ENCODE data around the gene DTNBP1. TPM values are rescaled to one million over a fixed set of nuclear protein-coding genes. Genes with fewer than 3 reads are reported as not detected.

Gene DTNBP1
- total RNA-seq, 2 experiments from 2014 or later = 9.8 to 28.0 TPM

DNA sequence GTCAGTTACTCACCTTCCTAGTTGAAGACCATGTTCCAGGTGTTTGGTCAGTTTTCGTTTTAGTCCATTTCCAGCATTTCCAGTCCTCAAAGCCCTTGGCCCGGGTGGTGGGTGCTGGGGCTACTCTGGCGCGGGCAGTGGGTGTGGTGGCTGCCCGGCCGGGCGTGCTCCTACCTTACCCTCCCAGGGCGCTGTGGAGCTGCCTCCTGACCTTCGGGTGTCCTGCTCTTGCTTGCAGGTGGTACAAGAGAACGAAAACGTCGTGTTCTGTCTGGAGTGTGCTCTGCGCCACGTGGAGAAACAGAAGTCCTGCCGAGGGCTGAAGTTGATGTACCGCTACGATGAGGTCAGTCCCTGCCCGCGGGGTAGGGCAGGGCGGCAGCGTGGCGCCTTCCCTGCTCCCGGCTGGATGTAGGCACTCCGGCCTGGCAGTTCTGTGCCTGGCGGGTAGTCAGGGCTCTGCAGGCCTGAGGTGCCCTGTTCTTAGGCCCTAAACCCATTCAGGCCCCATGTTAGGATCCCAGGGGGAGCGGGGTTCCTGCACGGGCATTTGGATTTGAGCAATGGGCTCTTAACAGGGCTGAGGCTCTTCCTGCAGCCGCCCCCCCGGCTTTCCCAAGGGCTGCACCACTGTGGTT, 145.8 kb downstream of the DTNBP1 start:
- H3K36me3 ChIP-seq (ENCODE audit: insufficient read depth, low read length) = peaks cover 42% of the 10 kb centered on the region; the same call in 1 of the 2 replicates
- POLR2A ChIA-PET = no interaction called here

DNA sequence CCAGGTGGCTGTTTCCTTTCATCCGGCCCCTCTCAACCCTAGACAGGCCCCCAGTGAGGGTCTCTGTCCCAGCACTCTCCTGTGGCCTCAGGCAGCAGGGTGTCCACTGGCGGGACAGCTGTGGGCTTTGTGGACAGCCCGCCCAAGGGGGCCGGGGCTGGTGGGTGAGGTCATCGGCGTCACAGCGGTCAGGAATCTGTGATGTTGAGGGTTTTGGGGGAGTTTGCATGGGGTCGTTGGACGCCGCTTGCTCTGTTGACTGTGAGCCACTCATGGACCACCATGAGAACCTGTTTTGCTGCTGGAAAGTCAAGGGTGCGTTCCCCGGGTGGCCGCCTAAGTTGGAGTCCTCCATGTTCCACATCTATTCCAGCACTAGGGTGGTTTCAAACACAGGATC, 146.4 kb downstream of the DTNBP1 start:
- no peak for TF ChIP-seq EZH2phosphoT487 (IDR thresholded peaks at IDR 0.05; ENCODE audit: borderline replicate concordance, low read depth, low read length)
- TF ChIP-seq CTCF (conservative IDR thresholded peaks at IDR 0.05; ENCODE audit: low read length) = no peak
- BruUV-seq (replicated peaks) = no TSS peak
- H2AFZ ChIP-seq (ENCODE audit: low read length) = no peak overlapping the region
- peaks cover 22% of the 10 kb centered on the region for H3K4me1 ChIP-seq (ENCODE audit: insufficient read depth, low read length, poor library complexity, severe bottlenecking)
- H3K4me2 ChIP-seq (ENCODE audit: low read length) = no peak overlapping the region
- no peaks in the 10 kb centered on the region for H3K9me2 ChIP-seq (ENCODE audit: insufficient read depth, low read length)
- no peak overlapping the region for H3K4me3 ChIP-seq (ENCODE audit: low read depth, low read length, poor library complexity, severe bottlenecking)
- no peaks in the 10 kb centered on the region for H4K20me1 ChIP-seq (ENCODE audit: insufficient read depth, low read length)
- H3K79me2 ChIP-seq (ENCODE audit: insufficient read depth, low read depth, low read length) = no peaks in the 10 kb centered on the region
- intact Hi-C loops (cut with micrococcal nuclease; ENCODE audit: unreplicated experiment) = loop anchor here (5.0 kb wide), 1 partner anchor 106 kb away; no protein-coding TSS in a partner anchor
- ChIA-PET POLR2A (no interaction called here), CTCF (ENCODE audit: unreplicated experiment) (no interaction called here)
- H3K36me3 ChIP-seq (ENCODE audit: insufficient read depth, low read length) = peaks cover 38% of the 10 kb centered on the region; the same call in 1 of the 2 replicates
- no peak for DNase-seq (ENCODE audit: low spot score)
- no peaks in the 10 kb centered on the region for H3K9me3 ChIP-seq (ENCODE audit: low read length)
- H3K27ac ChIP-seq (ENCODE audit: low read depth, low read length, poor library complexity, severe bottlenecking) = peak overlapping the region; percentile 65

More for the DNA sequence above, 145.8 kb downstream of the DTNBP1 start:
- BruUV-seq (replicated peaks) = no TSS peak
- TF ChIP-seq CTCF (conservative IDR thresholded peaks at IDR 0.05; ENCODE audit: low read length) = no peak
- no peak for TF ChIP-seq EZH2phosphoT487 (IDR thresholded peaks at IDR 0.05; ENCODE audit: borderline replicate concordance, low read depth, low read length)
- intact Hi-C loops (cut with micrococcal nuclease; ENCODE audit: unreplicated experiment) = loop anchor here (5.0 kb wide), 1 partner anchor 105 kb away; no protein-coding TSS in a partner anchor
- DNase-seq (ENCODE audit: low spot score) = no peak
- Histone ChIP-seq H3K27ac (ENCODE audit: low read depth, low read length, poor library complexity, severe bottlenecking) (no peak overlapping the region), H2AFZ (ENCODE audit: low read length) (no peak overlapping the region), H3K9me2 (ENCODE audit: insufficient read depth, low read length) (no peaks in the 10 kb centered on the region), H3K4me2 (ENCODE audit: low read length) (no peak overlapping the region), H3K9me3 (ENCODE audit: low read length) (no peaks in the 10 kb centered on the region), H3K79me2 (ENCODE audit: insufficient read depth, low read depth, low read length) (no peaks in the 10 kb centered on the region), H4K20me1 (ENCODE audit: insufficient read depth, low read length) (no peaks in the 10 kb centered on the region), H3K4me1 (ENCODE audit: insufficient read depth, low read length, poor library complexity, severe bottlenecking) (peaks cover 22% of the 10 kb centered on the region), H3K4me3 (ENCODE audit: low read depth, low read length, poor library complexity, severe bottlenecking) (no peak overlapping the region)
- CTCF ChIA-PET (ENCODE audit: unreplicated experiment) = no interaction called here

All from OCI-LY7 (cell line).